PFSK-1 (cell line): ENCODE data around the gene PTH2R.

ENCODE experiments used
- FOXP2 ChIP-seq: optimal IDR thresholded peaks from 2 replicates; pipeline ENCODE3; 2011; ENCODE audit warnings: borderline replicate concordance, control low read depth, inconsistent platforms; ENCODE audit not compliant: insufficient read depth; ENCODE audit errors: extremely low read length, extremely low read depth
- POLR2AphosphoS5 ChIP-seq: IDR thresholded peaks from 2 replicates; pipeline ENCODE4 v1.6.1; 2012; ENCODE audit warnings: low read depth, mild to moderate bottlenecking, control low read depth, low read length, moderate library complexity
- SIN3A ChIP-seq: IDR thresholded peaks from 2 replicates; pipeline ENCODE4 v1.6.1; 2012; ENCODE audit warnings: mild to moderate bottlenecking, low read length, moderate library complexity, borderline replicate concordance; ENCODE audit not compliant: insufficient read depth
- TAF1 ChIP-seq: IDR thresholded peaks from 2 replicates; pipeline ENCODE4 v1.6.1; 2012; ENCODE audit warnings: low read length, control low read depth, borderline replicate concordance; ENCODE audit not compliant: insufficient read depth
- TF ChIP-seq, protein P1 (sequence below), 2 experiments: IDR thresholded peaks; 2 replicates each; pipeline versions ENCODE4 v1.6.1 to v1.8.0; 2011 to 2012; ENCODE audit warnings: low read depth in 2 of 2, low read length in 2 of 2, control low read depth in 1 of 2, inconsistent platforms in 1 of 2, mild to moderate bottlenecking in 1 of 2, moderate library complexity in 1 of 2; ENCODE audit not compliant: insufficient read depth in 1 of 2

PTH2R gene

DNA sequence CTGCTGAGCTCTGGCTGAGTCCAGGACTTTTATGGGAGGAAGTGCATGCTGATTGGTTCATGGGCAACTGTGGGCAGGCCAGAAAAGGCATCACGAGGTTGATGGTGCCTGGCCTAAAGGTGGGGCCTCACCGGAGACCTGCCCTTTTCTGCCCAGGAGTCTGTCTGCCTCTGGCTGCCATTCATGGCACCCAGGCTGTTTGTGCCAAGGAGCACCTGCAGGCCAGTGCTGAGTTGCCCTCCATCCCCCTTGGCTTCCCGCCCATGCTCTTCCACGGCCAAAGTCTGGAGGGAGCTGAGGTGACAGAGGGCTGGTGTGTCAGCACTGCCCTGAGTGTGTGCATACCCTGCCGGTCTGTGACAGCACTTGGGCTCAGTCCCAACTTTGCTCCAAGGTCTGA, 123.2 kb downstream of the PTH2R start:
- TF ChIP-seq FOXP2, result no peak
- no peak for TF ChIP-seq POLR2AphosphoS5
- TF ChIP-seq SIN3A, result no peak
- TF ChIP-seq, protein P1, sequence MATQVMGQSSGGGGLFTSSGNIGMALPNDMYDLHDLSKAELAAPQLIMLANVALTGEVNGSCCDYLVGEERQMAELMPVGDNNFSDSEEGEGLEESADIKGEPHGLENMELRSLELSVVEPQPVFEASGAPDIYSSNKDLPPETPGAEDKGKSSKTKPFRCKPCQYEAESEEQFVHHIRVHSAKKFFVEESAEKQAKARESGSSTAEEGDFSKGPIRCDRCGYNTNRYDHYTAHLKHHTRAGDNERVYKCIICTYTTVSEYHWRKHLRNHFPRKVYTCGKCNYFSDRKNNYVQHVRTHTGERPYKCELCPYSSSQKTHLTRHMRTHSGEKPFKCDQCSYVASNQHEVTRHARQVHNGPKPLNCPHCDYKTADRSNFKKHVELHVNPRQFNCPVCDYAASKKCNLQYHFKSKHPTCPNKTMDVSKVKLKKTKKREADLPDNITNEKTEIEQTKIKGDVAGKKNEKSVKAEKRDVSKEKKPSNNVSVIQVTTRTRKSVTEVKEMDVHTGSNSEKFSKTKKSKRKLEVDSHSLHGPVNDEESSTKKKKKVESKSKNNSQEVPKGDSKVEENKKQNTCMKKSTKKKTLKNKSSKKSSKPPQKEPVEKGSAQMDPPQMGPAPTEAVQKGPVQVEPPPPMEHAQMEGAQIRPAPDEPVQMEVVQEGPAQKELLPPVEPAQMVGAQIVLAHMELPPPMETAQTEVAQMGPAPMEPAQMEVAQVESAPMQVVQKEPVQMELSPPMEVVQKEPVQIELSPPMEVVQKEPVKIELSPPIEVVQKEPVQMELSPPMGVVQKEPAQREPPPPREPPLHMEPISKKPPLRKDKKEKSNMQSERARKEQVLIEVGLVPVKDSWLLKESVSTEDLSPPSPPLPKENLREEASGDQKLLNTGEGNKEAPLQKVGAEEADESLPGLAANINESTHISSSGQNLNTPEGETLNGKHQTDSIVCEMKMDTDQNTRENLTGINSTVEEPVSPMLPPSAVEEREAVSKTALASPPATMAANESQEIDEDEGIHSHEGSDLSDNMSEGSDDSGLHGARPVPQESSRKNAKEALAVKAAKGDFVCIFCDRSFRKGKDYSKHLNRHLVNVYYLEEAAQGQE (IDR thresholded peaks at IDR 0.05; ENCODE audit: insufficient read depth in 1 of 2, low read depth in 2 of 2, low read length in 2 of 2), result no peak
- TF ChIP-seq TAF1, result no peak

DNA sequence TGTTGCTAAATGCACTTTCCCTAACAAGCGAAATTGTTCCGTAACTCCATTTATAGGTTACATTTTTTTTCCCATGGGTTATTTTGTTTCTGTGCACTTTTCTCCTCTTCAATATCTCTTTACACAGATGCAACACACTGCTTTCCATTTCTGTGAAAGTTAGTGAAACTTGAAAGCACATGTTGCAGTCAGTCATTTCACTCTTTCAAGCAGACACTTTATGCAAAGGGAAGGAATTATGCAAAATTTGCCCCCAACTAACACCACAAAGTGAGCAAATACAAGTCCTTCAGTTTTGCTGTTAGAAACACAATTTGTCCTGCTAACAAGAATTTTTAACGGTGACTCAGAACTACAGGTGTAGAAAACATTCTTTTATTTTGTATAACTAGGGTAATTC, 124.8 kb downstream of the PTH2R start:
- TF ChIP-seq TAF1 (no peak), SIN3A (no peak), POLR2AphosphoS5 (no peak), FOXP2 (no peak)
- TF ChIP-seq, protein P1 (IDR thresholded peaks at IDR 0.05; ENCODE audit: insufficient read depth in 1 of 2, low read depth in 2 of 2, low read length in 2 of 2), result no peak

DNA sequence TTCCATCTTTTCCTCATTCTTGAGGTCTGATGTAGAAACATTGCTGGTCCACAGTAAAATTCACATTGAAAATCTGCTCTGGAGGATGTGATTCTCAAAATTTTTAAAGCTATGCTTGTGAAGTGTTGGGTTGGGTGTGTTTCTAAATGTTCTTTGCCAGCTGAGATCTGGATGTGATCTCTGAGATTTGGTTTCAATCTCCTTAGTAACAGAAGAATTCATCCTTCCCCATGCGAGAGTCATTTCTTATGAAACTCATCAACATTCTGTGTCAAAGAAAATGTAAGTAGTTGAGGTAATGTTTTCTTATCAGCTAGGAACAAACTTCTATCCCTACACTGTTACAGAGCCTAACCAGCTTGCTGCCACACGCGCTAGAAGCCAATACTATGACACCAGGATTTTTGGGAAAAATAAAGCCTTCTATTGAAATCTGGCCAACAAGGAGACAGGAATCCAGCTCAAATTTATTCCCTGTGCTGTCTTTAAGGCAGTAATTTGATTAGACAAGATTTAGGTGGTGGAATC, 134.9 kb downstream of the PTH2R start:
- TF ChIP-seq FOXP2 (no peak), POLR2AphosphoS5 (no peak), SIN3A (no peak), TAF1 (no peak)
- TF ChIP-seq, protein P1 (IDR thresholded peaks at IDR 0.05; ENCODE audit: insufficient read depth in 1 of 2, low read depth in 2 of 2, low read length in 2 of 2), result no peak

DNA sequence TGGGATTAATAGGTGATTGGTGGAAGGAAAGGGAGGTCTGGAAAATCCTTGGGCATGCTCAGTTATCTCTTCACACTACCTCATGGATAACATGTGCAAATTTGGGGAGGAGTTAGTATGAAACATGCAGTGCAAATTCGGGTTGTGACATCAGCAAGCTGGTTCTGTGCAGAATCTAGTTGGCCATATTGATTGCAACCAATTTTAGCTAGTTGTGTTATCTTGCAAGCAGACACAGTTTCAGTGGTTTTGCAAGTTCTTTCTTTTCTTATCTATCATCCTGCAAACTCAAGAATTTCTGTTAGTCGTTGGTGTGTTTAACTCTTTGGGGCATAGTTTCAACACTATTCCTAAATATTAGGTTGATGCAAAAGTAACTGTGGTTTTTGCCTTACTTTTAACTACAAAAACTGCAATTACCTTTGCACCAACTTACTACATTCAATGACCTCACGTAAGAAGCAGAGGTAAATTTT, 135.4 kb downstream of the PTH2R start:
- TF ChIP-seq SIN3A (no peak), POLR2AphosphoS5 (no peak), FOXP2 (no peak), TAF1 (no peak)
- TF ChIP-seq, protein P1 (IDR thresholded peaks at IDR 0.05; ENCODE audit: insufficient read depth in 1 of 2, low read depth in 2 of 2, low read length in 2 of 2), result no peak
